ENCODE measurements around the gene HDAC3.

The HDAC3 gene

DNA sequence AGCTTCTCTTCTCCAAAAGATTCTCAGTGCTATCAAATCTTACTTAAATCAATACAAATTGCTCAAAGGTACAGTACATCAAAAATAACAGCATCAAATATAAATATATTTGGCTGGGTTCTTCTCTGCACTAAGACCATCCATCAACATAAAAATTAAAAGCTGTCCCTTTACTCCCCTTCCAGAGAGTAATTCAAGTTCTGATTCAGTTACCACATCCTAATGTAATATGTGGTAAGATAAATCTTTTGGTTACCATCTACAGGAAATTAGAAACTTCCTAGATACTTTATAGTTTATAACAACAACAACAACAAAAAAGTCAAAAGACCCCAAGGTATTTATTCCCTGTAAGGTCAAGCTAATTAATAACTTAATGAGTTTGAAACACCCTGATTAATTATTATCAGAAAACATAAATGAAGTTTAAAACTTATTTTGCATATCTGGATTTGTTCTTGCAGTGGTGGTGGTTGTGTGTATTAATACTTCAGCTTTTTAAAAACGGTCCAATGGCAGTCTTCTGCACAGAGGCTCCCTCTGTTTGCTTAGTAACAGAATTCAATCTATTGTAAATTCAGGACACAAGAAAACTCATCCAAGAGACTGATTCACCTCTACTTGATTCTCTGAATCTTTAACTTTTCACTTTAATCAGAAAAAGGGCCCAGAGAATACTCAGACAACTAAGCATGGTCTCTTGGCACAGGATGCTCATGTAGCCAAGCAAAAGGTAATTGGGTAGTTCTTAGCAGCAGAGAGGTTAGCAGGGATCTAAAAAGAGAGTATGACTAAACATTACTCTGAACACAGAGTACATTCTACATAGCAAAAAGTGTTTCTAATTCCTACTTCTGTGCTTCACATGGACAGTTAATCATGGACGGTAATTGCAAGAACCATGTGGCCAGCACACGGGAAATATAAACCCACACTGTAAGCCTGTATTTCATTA is 38.0 kb downstream of the HDAC3 start:
- no peak for DNase-seq

DNA sequence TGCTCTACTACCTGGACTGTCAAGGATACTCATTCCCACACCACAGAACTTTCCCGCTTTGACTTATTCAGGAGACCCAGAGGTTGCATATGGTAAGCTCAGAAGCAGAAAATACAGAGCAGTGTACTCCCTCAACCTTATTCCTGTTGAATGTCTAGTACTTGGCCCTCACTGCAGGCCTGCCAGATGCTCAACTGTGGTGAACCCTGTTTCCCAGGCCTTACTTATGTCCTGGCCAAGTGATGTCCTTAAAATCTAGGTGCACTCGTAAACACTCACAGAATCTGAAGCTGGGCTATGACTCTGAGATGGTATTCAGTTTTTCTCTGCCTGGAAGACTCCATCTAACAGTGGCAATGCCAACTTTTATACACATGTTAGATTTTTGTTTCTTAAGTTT is 38.8 kb downstream of the HDAC3 start:
- DNase-seq, result no peak

DNA sequence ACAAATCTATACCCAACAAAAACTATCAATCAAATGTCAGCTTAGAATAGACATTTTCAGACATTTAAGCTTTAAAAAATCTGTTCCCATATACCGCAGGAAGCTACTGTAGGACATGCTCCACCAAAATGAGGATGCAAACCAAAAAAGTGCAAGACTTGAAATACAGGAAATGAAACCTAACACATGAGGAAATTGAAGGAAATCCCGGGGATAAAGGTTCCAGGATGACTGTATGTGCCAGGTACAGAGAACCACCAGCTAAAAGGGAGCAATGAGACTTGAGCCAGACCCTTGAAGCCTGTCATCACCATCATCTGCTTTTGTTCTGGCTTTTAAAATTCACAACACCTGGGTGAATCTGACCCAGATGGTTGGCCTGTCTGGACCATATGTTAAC is 39.3 kb downstream of the HDAC3 start:
- DNase-seq, result no peak

DNA sequence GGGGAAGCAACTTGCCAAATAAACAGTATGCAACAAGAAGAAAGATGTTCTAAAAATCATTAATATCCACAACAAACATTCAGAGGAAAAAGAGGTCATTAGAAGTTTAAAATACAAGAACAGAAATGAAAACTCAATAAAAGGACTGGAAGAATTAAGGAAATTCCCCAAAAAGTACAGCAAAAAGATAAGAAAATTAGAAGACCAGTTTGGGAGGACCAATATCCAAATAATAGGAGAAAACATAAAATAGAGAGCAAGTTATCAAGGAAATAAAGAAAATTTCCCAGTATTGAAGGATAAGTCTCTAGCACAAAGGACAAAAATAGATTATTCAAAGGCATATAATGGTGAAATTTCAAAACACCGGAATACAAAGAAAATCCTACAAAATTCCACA is 39.8 kb downstream of the HDAC3 start:
- DNase-seq, result no peak

GRCh38 chr5:141590127-141590526 is 46.5 kb downstream of the HDAC3 start:
- no peak for DNase-seq

DNA sequence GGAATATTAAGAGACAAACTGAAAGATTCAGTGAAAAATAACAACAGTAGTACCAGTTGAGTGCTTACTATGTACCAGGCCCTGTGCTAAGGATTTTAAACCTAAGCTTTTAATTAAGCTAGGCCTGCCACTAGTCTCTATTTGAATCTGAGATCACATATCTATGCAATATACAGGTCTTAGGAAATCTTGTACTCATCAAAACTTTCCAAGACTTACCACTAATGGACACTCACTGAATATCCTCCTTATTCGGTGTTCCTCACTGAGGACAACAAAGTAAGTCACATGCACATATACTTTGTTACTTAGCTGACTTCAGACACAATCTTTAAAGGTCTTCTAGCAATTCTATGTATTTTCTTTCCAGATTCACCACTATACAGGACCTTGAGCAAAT is 50.4 kb downstream of the HDAC3 start:
- no peak for DNase-seq

DNA sequence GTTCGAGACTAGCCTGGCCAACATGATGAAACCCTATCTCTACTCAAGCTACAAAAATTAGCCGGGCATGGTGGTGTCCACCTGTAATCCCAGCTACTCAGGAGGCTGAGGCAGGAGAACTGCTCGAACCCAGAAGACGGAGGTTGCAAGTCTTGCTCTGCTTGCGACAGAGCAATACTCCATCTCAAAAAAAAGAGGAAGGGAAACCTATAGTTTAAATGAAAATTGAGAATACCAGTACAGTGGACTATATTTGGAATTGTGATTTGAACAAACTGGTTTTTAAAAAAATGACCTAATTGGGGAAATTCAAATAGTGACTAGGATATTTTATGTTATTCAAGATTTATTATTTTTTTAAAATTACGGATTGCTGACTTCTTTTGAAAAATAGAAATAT is 51.1 kb downstream of the HDAC3 start:
- no peak for DNase-seq

- DNase-seq, result no peak
These were observed 62.5 kb downstream of the HDAC3 start for GRCh38 chr5:141574122-141574510.

DNA sequence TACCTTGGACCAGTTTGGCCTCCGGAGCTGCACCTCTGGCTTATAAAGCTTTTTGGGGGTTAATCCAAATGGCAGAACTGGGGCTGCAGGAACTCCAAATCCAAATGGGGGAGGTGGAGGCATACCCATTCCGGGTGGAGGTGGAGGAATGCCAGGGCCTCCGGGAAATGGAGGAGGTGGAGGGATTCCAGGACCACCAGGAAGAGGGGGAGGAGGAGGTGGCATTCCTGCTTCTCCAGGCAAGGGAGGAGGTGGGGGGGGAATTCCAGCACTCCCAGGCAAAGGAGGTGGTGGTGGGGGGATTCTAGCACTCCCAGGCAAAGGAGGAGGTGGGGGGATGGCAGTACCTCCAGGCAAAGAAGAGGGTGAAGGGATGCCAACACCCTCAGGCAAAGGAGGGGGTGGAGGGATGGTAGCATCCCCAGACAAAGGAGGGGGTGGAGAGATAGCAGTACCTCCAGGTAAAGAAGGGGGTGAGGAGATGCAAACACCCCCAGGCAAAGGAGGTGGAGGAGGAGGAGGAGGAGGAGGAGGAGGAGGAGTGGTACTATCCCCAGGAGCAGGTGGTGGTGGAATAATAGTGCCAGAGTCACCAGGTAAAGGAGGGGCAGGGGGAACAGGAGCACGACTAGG is 63.0 kb downstream of the HDAC3 start:
- DNase-seq, result no peak

Data from NCI-H2029 (cell line).